ENCODE results near the gene NFIX. TPM values are rescaled to one million over a fixed set of nuclear protein-coding genes. Genes with fewer than 3 reads are reported as not detected.

The NFIX gene
- total RNA-seq, 4 donors from 2014 or later = 39.8 to 55.8 (median 48.2) TPM

GRCh38 chr19:13045812-13046211, 50.5 kb downstream of the NFIX start:
- WGBS, 2 donors = 89 to 92% methylated on average over 4 of the region's 4 CpGs
- no peaks in the 10 kb centered on the region for H3K9me3 ChIP-seq
- no peaks in the 10 kb centered on the region for H3K27me3 ChIP-seq
- H3K27ac ChIP-seq = peak overlapping the region in 1 of 4 donors; percentile 1
- TF ChIP-seq, protein P1, sequence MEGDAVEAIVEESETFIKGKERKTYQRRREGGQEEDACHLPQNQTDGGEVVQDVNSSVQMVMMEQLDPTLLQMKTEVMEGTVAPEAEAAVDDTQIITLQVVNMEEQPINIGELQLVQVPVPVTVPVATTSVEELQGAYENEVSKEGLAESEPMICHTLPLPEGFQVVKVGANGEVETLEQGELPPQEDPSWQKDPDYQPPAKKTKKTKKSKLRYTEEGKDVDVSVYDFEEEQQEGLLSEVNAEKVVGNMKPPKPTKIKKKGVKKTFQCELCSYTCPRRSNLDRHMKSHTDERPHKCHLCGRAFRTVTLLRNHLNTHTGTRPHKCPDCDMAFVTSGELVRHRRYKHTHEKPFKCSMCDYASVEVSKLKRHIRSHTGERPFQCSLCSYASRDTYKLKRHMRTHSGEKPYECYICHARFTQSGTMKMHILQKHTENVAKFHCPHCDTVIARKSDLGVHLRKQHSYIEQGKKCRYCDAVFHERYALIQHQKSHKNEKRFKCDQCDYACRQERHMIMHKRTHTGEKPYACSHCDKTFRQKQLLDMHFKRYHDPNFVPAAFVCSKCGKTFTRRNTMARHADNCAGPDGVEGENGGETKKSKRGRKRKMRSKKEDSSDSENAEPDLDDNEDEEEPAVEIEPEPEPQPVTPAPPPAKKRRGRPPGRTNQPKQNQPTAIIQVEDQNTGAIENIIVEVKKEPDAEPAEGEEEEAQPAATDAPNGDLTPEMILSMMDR (IDR thresholded peaks at IDR 0.05) = no peak
- TF ChIP-seq EP300 (IDR thresholded peaks at IDR 0.05) (no peak), POLR2A (IDR thresholded peaks at IDR 0.05) (no peak)
- no peak overlapping the region for H3K4me3 ChIP-seq
- no peaks in the 10 kb centered on the region for H3K36me3 ChIP-seq
- no peak for DNase-seq (ENCODE audit: low spot score in 2 of 2)
- peaks cover 0 to 74% (median 19%) of the 10 kb centered on the region in 4 donors for H3K4me1 ChIP-seq

DNA sequence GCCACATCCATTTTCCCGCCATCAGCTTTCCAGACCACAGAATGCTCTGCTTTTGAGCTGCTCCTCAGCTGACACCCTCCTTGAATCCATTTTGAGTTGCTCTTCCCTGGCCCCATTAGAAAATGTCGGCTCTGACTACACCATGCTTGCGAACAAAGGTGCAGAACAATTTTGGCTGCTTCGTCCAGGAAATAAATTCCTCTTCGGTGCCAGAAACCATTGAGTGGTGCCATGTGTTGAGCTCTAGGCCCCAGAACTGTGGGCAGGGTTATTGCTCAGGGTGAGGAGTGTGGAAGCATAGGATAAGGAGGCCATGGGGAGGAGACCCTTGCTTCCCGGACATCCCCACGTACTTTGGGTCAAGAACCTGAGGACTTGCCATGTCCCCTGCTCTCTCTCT, 52.1 kb downstream of the NFIX start:
- no peak for DNase-seq (ENCODE audit: low spot score in 2 of 2)
- no peak overlapping the region for H3K27ac ChIP-seq
- 84 to 87% methylated on average over 7 of the region's 7 CpGs for WGBS, 2 donors

DNA sequence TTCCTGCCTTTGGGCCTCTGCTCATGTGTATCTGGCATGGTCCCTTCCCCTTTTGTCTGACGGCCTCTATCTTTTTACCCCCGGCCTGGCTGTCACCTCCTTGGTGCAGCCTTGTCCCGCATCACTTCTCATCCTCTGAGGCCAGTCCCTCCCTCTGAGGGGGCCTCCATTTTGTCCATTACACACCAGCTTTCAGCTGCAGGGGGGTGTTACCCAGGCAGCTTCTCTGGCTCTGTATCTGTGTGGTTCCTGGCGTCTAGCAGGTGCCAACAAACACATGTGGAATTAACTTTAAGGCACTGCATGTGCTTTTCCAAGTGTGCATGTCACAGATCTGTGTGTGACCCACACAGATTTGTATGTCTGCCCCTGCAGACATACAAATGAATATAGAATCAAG, 55.0 kb downstream of the NFIX start:
- Histone ChIP-seq H3K4me3 (no peak overlapping the region), H3K36me3 (no peaks in the 10 kb centered on the region), H3K4me1 (peaks cover 20 to 76% (median 49%) of the 10 kb centered on the region in 4 donors), H3K9me3 (no peaks in the 10 kb centered on the region), H3K27ac (peak overlapping the region in 1 of 4 donors; percentile 96), H3K27me3 (no peaks in the 10 kb centered on the region)
- 63 to 67% methylated on average over 4 of the region's 4 CpGs for WGBS, 2 donors
- TF ChIP-seq POLR2A (IDR thresholded peaks at IDR 0.05) (no peak), EP300 (IDR thresholded peaks at IDR 0.05) (no peak)
- TF ChIP-seq, protein P1 (IDR thresholded peaks at IDR 0.05) = no peak
- DNase-seq (ENCODE audit: low spot score in 2 of 2) = no peak

More for the DNA sequence above, 52.1 kb downstream of the NFIX start:
- Histone ChIP-seq H3K4me1 (peaks cover 9 to 76% (median 31%) of the 10 kb centered on the region in 4 donors), H3K27me3 (no peaks in the 10 kb centered on the region), H3K36me3 (no peaks in the 10 kb centered on the region), H3K4me3 (no peak overlapping the region), H3K9me3 (no peaks in the 10 kb centered on the region)
- no peak for TF ChIP-seq POLR2A (IDR thresholded peaks at IDR 0.05)
- TF ChIP-seq, protein P1 (IDR thresholded peaks at IDR 0.05) = no peak
- TF ChIP-seq EP300 (IDR thresholded peaks at IDR 0.05) = no peak

DNA sequence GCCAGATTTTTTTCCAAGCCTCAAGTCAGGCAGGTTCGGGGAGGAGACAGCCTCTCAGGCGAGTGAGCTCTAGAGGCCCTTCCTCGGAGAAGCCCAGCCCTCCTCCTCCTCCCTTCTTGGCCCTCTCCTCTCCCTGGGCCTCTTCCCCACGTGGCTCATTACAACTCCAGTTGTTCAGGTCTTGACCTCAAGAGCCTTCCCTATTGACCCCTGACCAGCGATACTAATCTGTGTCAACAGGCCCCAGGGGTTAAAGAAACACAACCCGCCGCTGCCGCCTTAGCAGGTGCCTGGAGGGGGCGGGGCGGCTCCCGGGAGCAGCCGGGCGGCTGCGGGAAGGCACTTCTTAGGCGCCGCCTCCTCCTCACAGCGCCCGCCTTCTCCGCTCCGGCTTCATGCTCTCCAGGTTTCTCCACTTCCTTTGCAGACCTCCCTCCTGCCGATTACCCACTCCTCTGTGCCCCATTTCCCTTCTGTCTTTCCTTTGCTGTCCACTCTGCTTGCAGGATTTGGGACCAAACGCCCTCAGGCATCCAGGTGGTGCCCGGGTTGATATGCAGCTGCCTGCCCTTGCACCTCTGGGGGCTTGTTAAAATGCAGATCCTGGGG, 56.4 kb downstream of the NFIX start:
- WGBS, 2 donors = 3 to 5% methylated on average over 23 of the region's 23 CpGs
- H3K27me3 ChIP-seq = no peaks in the 10 kb centered on the region
- peak overlapping the region in 1 of 4 donors; percentile 22 for H3K4me3 ChIP-seq
- no peaks in the 10 kb centered on the region for H3K36me3 ChIP-seq
- peak; percentile 50 to 56 for DNase-seq (ENCODE audit: low spot score in 2 of 2)
- TF ChIP-seq EP300 (IDR thresholded peaks at IDR 0.05) = peak in 1 of 2 donors; percentile 21
- TF ChIP-seq POLR2A (IDR thresholded peaks at IDR 0.05) = no peak
- TF ChIP-seq, protein P1 (IDR thresholded peaks at IDR 0.05) = peak in 1 of 5 experiments; percentile 27
- peak overlapping the region; percentile 93 to 100 (median 96) for H3K27ac ChIP-seq
- no peaks in the 10 kb centered on the region for H3K9me3 ChIP-seq
- H3K4me1 ChIP-seq = peaks cover 26 to 76% (median 62%) of the 10 kb centered on the region in 4 donors

DNA sequence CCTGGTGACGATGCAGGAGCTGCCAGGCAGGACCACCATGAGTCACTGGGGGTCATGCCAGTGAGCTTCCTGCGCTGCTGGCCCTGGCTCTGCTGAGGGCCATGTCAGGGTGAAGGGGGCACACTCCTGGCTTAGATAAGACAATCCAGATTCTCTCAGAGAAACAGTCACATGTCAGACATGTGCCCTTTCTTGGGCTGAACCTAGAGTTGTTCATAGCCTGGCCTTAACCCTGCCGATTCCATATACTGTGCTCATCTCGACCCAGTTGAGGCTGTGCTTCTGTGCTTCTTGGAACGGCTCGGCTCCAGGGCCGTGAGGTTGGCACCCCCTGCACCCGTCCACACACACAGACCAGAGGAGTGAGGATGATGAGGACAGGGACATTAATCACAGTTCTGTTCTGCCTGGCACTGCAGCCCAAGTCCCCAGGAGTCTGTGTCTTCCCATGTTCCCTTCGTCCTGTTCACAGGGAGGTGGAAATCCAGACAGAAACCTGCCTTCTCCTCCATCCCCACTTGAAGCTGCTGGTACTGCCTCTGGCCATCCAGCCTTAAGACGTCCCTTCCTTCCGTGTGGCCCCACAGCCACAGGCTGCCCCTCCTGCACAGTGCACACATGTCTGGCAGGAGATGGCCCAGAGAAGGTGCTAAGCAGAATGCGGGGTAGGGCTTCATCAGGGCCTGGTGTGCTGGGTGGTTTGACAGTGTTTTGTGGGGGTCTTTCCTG, 57.3 kb downstream of the NFIX start:
- H3K27ac ChIP-seq = peak overlapping the region; percentile 93 to 100 (median 96)
- WGBS, 2 donors = 37 to 43% methylated on average over 12 of the region's 12 CpGs
- no peaks in the 10 kb centered on the region for H3K36me3 ChIP-seq
- no peak overlapping the region for H3K4me3 ChIP-seq
- H3K4me1 ChIP-seq = peaks cover 26 to 85% (median 72%) of the 10 kb centered on the region in 4 donors
- H3K27me3 ChIP-seq = no peaks in the 10 kb centered on the region
- H3K9me3 ChIP-seq = no peaks in the 10 kb centered on the region
- no peak for DNase-seq (ENCODE audit: low spot score in 2 of 2)
- TF ChIP-seq EP300 (IDR thresholded peaks at IDR 0.05) (no peak), POLR2A (IDR thresholded peaks at IDR 0.05) (no peak)
- TF ChIP-seq, protein P1 (IDR thresholded peaks at IDR 0.05) = no peak

All from tibial nerve (tissue), 4 donors.